Panc1 (cell line): Measurements from ENCODE around the gene NR1I3. TPM values are rescaled to one million over a fixed set of nuclear protein-coding genes. Genes with fewer than 3 reads are reported as not detected.

Source experiments
- ATAC-seq: fragments of 200-7000 bp; cut with Tn5 transposase; 2 replicates; pipeline ENCODE4 v1.9.1; 2020; ENCODE audit warnings: mild to moderate bottlenecking, moderate library complexity
- BruUV-seq: library from RNA; stranded (reverse); fragments of 400-500 nt; replicated peaks from 2 replicates; lab custom pipeline; 2021; lab: Mats Ljungman, UMichigan
- CTCF ChIA-PET: fragments of 300-600 bp; sonication (Branson Sonifier 250); formaldehyde crosslinking; loops from one replicate; lab custom pipeline; 2022; ENCODE audit warnings: antibody characterized with exemption; lab: Charles Lee
- POLR2A ChIA-PET: fragments of 300-600 bp; sonication (Branson Sonifier 250); formaldehyde crosslinking; loops from one replicate; lab custom pipeline; 2022; ENCODE audit warnings: antibody characterized with exemption; lab: Charles Lee
- DNase-seq: peaks from one replicate; pipeline ENCODE4 v3.0.0-alpha.2; 2010; ENCODE audit warnings: low read depth, low spot score
- H3K27ac ChIP-seq: 2 replicates; pipeline ENCODE4 v1.5.1; 2011; ENCODE audit warnings: mild to moderate bottlenecking, low read length, inconsistent platforms
- H3K27me3 ChIP-seq: fragments of 200-500 bp; sonication (Bioruptor generic); 2 replicates; pipeline ENCODE4 v1.6.0; 2014; ENCODE audit warnings: low read length, inconsistent platforms; ENCODE audit not compliant: control insufficient read depth, insufficient read depth
- H3K36me3 ChIP-seq: fragments of 200-500 bp; sonication (Bioruptor generic); 2 replicates; pipeline ENCODE4 v1.5.1; 2014; ENCODE audit warnings: inconsistent platforms, mild to moderate bottlenecking, low read length, moderate library complexity; ENCODE audit not compliant: control insufficient read depth, insufficient read depth
- H3K4me1 ChIP-seq: 2 replicates; pipeline ENCODE4 v1.5.1; 2011; ENCODE audit warnings: inconsistent platforms, mild to moderate bottlenecking, low read length, moderate library complexity; ENCODE audit not compliant: control insufficient read depth, insufficient read depth
- H3K4me3 ChIP-seq, 2 experiments: 2 replicates each; pipeline ENCODE4 v1.5.1; 2011 to 2012; ENCODE audit warnings: low read depth in 2 of 2, low read length in 2 of 2, mild to moderate bottlenecking in 2 of 2, inconsistent platforms in 1 of 2, moderate library complexity in 1 of 2
- H3K9me3 ChIP-seq: fragments of 200-500 bp; sonication (Bioruptor generic); 2 replicates; pipeline ENCODE4 v1.5.1; 2014; ENCODE audit warnings: low read depth, mild to moderate bottlenecking, inconsistent platforms, low read length, moderate library complexity; ENCODE audit not compliant: control insufficient read depth, insufficient read depth
- POLR2AphosphoS5 ChIP-seq: IDR thresholded peaks from 2 replicates; pipeline ENCODE4 v1.6.1; 2012; ENCODE audit warnings: mild to moderate bottlenecking, low read depth, low read length, moderate library complexity
- REST ChIP-seq, 2 experiments: IDR thresholded peaks; 2 replicates each; pipeline ENCODE4 v1.6.1; 2011 to 2012; ENCODE audit warnings: low read depth in 2 of 2, control low read depth in 1 of 2, low read length in 1 of 2, mild to moderate bottlenecking in 1 of 2, moderate library complexity in 1 of 2; ENCODE audit not compliant: insufficient read depth in 1 of 2
- SIN3A ChIP-seq: IDR thresholded peaks from 2 replicates; pipeline ENCODE4 v1.6.1; 2012; ENCODE audit warnings: low read depth, mild to moderate bottlenecking, low read length, moderate library complexity, borderline replicate concordance; ENCODE audit not compliant: insufficient read depth
- TCF7L2 ChIP-seq: IDR thresholded peaks from 2 replicates; pipeline ENCODE4 v1.6.1; 2011; ENCODE audit warnings: mild to moderate bottlenecking, low read depth, low read length, inconsistent platforms
- in situ Hi-C: cut with HindIII; loops from 2 replicates; pipeline ENCODE4 v1.10.0; 2016; ENCODE audit warnings: low sequenced_read_pairs, low pct_unique_long_range_greater_than_20kb
- intact Hi-C: fragments of 100-400 bp; cut with micrococcal nuclease; formaldehyde crosslinking; loops from one replicate; pipeline ENCODE4 v1.10.0; 2022; ENCODE audit not compliant: unreplicated experiment
- total RNA-seq: library from RNA; stranded (reverse); gene quantifications from one replicate; pipeline ENCODE4 v1.2.1, GENCODE V29; 2021; ENCODE audit not compliant: unreplicated experiment
- TF ChIP-seq, protein P1 (sequence below): fragments of 450-650 bp; IDR thresholded peaks from 2 replicates; pipeline ENCODE4 v1.5.1; 2017; ENCODE audit warnings: mild to moderate bottlenecking

The NR1I3 gene
- total RNA-seq, 1 experiment from 2014 or later: not detected

- 0 out of 2 replicates have a peak, but pooled peaks have one; percentile 31 for TF ChIP-seq SIN3A
- no peak; a peak in 1 of 4 replicates for TF ChIP-seq REST (IDR thresholded peaks at IDR 0.05; ENCODE audit: insufficient read depth in 1 of 2, low read depth in 2 of 2, low read length in 1 of 2)
- peak; percentile 86 for TF ChIP-seq POLR2AphosphoS5
- in situ Hi-C loops (loop anchor here (25.0 kb wide), 1 partner anchor 185 kb away; no protein-coding TSS in a partner anchor), intact Hi-C loops (no loop called here)
- Histone ChIP-seq H3K27ac (peak within 1 kb of the TSS; percentile 96), H3K36me3 (peaks cover 8% of the 10 kb centered on the region), H3K9me3 (no peaks in the 10 kb centered on the region), H3K4me3 (peak within 1 kb of the TSS; percentile 72 to 98), H3K4me1 (peaks cover 38% of the 10 kb centered on the region), H3K27me3 (no peaks in the 10 kb centered on the region)
- peak; percentile 89 for DNase-seq
- TSS peak; percentile 87 for BruUV-seq
- peak; percentile 97 for ATAC-seq
- ChIA-PET CTCF (interaction anchor here (0.5 to 1.0 kb wide), 5 partner anchors 28 to 180 kb away, joined by 3 read pairs; no protein-coding TSS in a partner anchor), POLR2A (interaction anchor here (0.6 to 2.0 kb wide), 4 partner anchors 17 to 142 kb away, joined by 3 to 11 read pairs (median 3); partner anchors contain the start of gene TOMM40L)
Measured at GRCh38 chr1:161201836-161202712, 35.9 kb downstream of the NR1I3 start, which contains the start of gene NDUFS2. Gene NDUFS2, plus strand, starts transcription at chr1:161202367. Its CDS starts 19 bp downstream, at chr1:161202386.

- CTCF ChIA-PET: interaction anchor here (0.5 to 0.7 kb wide), 3 partner anchors 28 to 181 kb away, joined by 3 read pairs; no protein-coding TSS in a partner anchor
- in situ Hi-C loops (loop anchor here (25.0 kb wide), 1 partner anchor 186 kb away; no protein-coding TSS in a partner anchor), intact Hi-C loops (no loop called here)
- ATAC-seq: no peak; the same call in 1 of the 2 replicates
- Histone ChIP-seq H3K36me3 (peaks cover 2% of the 10 kb centered on the region), H3K4me1 (peaks cover 38% of the 10 kb centered on the region), H3K27me3 (no peaks in the 10 kb centered on the region), H3K9me3 (no peaks in the 10 kb centered on the region), H3K4me3 (peak overlapping the region; percentile 72 to 98), H3K27ac (peak overlapping the region; percentile 96)
- POLR2A ChIA-PET: interaction anchor here (0.6 to 2.0 kb wide), 4 partner anchors 18 to 143 kb away, joined by 3 to 11 read pairs (median 3); partner anchors contain the start of gene TOMM40L
- BruUV-seq: no TSS peak
- TF ChIP-seq POLR2AphosphoS5 (no peak), REST (IDR thresholded peaks at IDR 0.05; ENCODE audit: insufficient read depth in 1 of 2, low read depth in 2 of 2, low read length in 1 of 2) (no peak), SIN3A (no peak), TCF7L2 (no peak)
- TF ChIP-seq, protein P1, sequence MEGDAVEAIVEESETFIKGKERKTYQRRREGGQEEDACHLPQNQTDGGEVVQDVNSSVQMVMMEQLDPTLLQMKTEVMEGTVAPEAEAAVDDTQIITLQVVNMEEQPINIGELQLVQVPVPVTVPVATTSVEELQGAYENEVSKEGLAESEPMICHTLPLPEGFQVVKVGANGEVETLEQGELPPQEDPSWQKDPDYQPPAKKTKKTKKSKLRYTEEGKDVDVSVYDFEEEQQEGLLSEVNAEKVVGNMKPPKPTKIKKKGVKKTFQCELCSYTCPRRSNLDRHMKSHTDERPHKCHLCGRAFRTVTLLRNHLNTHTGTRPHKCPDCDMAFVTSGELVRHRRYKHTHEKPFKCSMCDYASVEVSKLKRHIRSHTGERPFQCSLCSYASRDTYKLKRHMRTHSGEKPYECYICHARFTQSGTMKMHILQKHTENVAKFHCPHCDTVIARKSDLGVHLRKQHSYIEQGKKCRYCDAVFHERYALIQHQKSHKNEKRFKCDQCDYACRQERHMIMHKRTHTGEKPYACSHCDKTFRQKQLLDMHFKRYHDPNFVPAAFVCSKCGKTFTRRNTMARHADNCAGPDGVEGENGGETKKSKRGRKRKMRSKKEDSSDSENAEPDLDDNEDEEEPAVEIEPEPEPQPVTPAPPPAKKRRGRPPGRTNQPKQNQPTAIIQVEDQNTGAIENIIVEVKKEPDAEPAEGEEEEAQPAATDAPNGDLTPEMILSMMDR: no peak
- no peak for DNase-seq
Measured at GRCh38 chr1:161200992-161201835, 36.8 kb downstream of the NR1I3 start.
